ENCODE results near the gene IMPACT. TPM values are rescaled to one million over a fixed set of nuclear protein-coding genes. Genes with fewer than 3 reads are reported as not detected.

Gene IMPACT
- total and polyA plus RNA-seq, 2 of the 4 experiments (the other 2 are of a cell fraction) = 11.8 to 13.8 TPM

DNA sequence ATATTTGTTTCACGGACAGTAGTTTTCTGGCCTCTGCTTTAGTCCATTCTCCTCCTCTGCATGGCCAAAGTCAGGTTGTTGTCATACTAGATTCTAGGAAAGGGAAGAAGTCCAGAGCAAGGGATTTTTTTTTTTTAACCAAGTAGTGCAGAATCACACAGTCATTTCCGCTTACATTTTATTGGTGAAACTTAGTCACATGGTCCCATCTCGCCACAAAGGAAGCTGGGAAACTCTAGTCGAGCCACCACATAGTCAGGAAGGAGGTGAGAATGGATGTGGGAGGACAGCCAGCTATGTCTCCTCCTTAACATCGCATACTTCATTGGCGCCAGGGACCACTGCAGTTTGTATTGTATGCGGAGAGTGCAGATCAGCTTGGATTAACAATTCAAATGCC lies 44.3 kb downstream of the IMPACT start:
- H3K27me3 ChIP-seq (ENCODE audit: control insufficient read depth, insufficient read depth, low read length) = peaks cover 2% of the 10 kb centered on the region
- H2AK9ac ChIP-seq (replicated peaks; ENCODE audit: low read depth, low read length, poor library complexity) = no peak overlapping the region
- no peak overlapping the region for H3K4ac ChIP-seq (ENCODE audit: low read depth, low read length)
- no peaks in the 10 kb centered on the region for H3K36me3 ChIP-seq (ENCODE audit: control insufficient read depth, insufficient read depth, low read length)
- no peak overlapping the region for H3K56ac ChIP-seq (ENCODE audit: extremely low read depth, insufficient read depth, low read length)
- no peak overlapping the region for H3K18ac ChIP-seq (ENCODE audit: low read depth, low read length)
- H4K91ac ChIP-seq (ENCODE audit: insufficient read depth, low read depth, low read length) = no peak overlapping the region
- no peak overlapping the region for H3K4me3 ChIP-seq (ENCODE audit: insufficient read depth, low read depth, low read length)
- no peak overlapping the region for H3K27ac ChIP-seq (ENCODE audit: insufficient read depth, low read length)
- no peaks in the 10 kb centered on the region for H4K20me1 ChIP-seq (ENCODE audit: insufficient read depth, low read length)
- ATAC-seq (ENCODE audit: low read depth) (no peak), DNase-seq (no peak)
- no peak overlapping the region for H3K9ac ChIP-seq (ENCODE audit: low read depth, low read length)
- no peak overlapping the region for H2BK5ac ChIP-seq (ENCODE audit: low read depth, low read length, poor library complexity, severe bottlenecking)
- TF ChIP-seq NFE2L2 (IDR thresholded peaks at IDR 0.05; ENCODE audit: low read depth, low read length) (no peak), RFX5 (IDR thresholded peaks at IDR 0.05; ENCODE audit: low read depth, low read length) (no peak), SMC3 (IDR thresholded peaks at IDR 0.05; ENCODE audit: low read depth, low read length) (no peak), POLR2A (IDR thresholded peaks at IDR 0.05; ENCODE audit: low read depth, low read length) (no peak), CEBPB (IDR thresholded peaks at IDR 0.05; ENCODE audit: low read depth, low read length) (no peak), FOS (IDR thresholded peaks at IDR 0.05; ENCODE audit: low read depth, low read length) (no peak), RCOR1 (IDR thresholded peaks at IDR 0.05; ENCODE audit: insufficient replicate concordance, low read length) (no peak)
- TF ChIP-seq, protein P1, sequence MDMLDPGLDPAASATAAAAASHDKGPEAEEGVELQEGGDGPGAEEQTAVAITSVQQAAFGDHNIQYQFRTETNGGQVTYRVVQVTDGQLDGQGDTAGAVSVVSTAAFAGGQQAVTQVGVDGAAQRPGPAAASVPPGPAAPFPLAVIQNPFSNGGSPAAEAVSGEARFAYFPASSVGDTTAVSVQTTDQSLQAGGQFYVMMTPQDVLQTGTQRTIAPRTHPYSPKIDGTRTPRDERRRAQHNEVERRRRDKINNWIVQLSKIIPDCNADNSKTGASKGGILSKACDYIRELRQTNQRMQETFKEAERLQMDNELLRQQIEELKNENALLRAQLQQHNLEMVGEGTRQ (IDR thresholded peaks at IDR 0.05; ENCODE audit: low read depth, low read length) = no peak
- no peaks in the 10 kb centered on the region for H3K9me1 ChIP-seq (ENCODE audit: insufficient read depth, low read length)
- intact Hi-C loops (cut with micrococcal nuclease) (no loop called here), in situ Hi-C loops (cut with MboI; ENCODE audit: low sequenced_read_pairs) (no loop called here), dilution Hi-C loops (cut with HindIII; ENCODE audit: low sequenced_read_pairs, unreplicated experiment) (no loop called here)
- no TSS peak for BruUV-seq (replicated peaks)
- no peak overlapping the region for H2AK5ac ChIP-seq (ENCODE audit: low read depth, low read length)
- H3K79me1 ChIP-seq (ENCODE audit: low read depth in 1 of 2, low read length in 2 of 2) = no peaks in the 10 kb centered on the region
- no peak overlapping the region for H2BK120ac ChIP-seq (ENCODE audit: low read depth, low read length)
- no peaks in the 10 kb centered on the region for H3K4me1 ChIP-seq (ENCODE audit: control insufficient read depth, insufficient read depth, low read length)
- H3K4me2 ChIP-seq (ENCODE audit: low read depth, low read length) = no peak overlapping the region
- no peak overlapping the region for H2AFZ ChIP-seq (replicated peaks; ENCODE audit: low read length, poor library complexity)
- WGBS, 2 experiments (ENCODE audit: extremely low coverage in 2 of 2, insufficient read length in 1 of 2) = no CpG with 5 or more reads among the region's 7 CpGs
- H2BK20ac ChIP-seq (ENCODE audit: low read depth, low read length) = no peak overlapping the region
- H4K8ac ChIP-seq (ENCODE audit: low read depth in 2 of 2, low read length in 2 of 2) = no peak overlapping the region
- H3K9me3 ChIP-seq (ENCODE audit: control insufficient read depth, insufficient read depth, low read length) = no peaks in the 10 kb centered on the region
- no peak overlapping the region for H3K23ac ChIP-seq (ENCODE audit: low read depth, low read length)
- ChIA-PET CTCF (no interaction called here), POLR2A (ENCODE audit: unreplicated experiment) (no interaction called here)
- H3K14ac ChIP-seq (replicated peaks; ENCODE audit: low read depth, low read length) = no peak overlapping the region
- no peak overlapping the region for H4K5ac ChIP-seq (ENCODE audit: low read depth, low read length)
- no peak overlapping the region for H2BK15ac ChIP-seq (ENCODE audit: low read depth, low read length)
